GM12878 (cell line): ENCODE results near the gene FAM228A. TPM values are rescaled to one million over a fixed set of nuclear protein-coding genes. Genes with fewer than 3 reads are reported as not detected.

Experiments
- ATAC-seq: fragments of 200-7000 bp; cut with Tn5 transposase; 3 replicates; pipeline ENCODE4 v1.9.1; 2020; ENCODE audit warnings: mild to moderate bottlenecking, moderate library complexity
- BruUV-seq: library from RNA; stranded (reverse); fragments of 400-500 nt; replicated peaks from 2 replicates; lab custom pipeline; 2021; lab: Mats Ljungman, UMichigan
- CTCF ChIA-PET: fragments of 300-600 bp; sonication (Branson Sonifier 250); formaldehyde crosslinking; extraction: SDS; loops from one replicate; lab custom pipeline; 2021; ENCODE audit warnings: inconsistent platforms; lab: Yijun Ruan, JAX
- POLR2A ChIA-PET: fragments of 350-600 bp; formaldehyde crosslinking; extraction: SDS; loops from one replicate; lab custom pipeline; 2021; ENCODE audit warnings: inconsistent platforms; lab: Charles Lee
- RAD21 ChIA-PET: fragments of 300-600 bp; sonication (Branson Sonifier 250); formaldehyde crosslinking; loops from one replicate; lab custom pipeline; 2023; ENCODE audit warnings: antibody characterized with exemption; ENCODE audit not compliant: unreplicated experiment; lab: Charles Lee
- SMC1A ChIA-PET: fragments of 300-600 bp; sonication (Branson Sonifier 250); formaldehyde crosslinking; loops from one replicate; lab custom pipeline; 2023; ENCODE audit not compliant: unreplicated experiment, uncharacterized antibody; lab: Charles Lee
- DNase-seq: peaks from one replicate; pipeline ENCODE4 v3.0.0-alpha.2; 2011; ENCODE audit warnings: low read depth, low spot score
- FAIRE-seq: peaks from 3 replicates; lab custom pipeline; 2011; peaks lifted over from hg19 to GRCh38; lab: Jason Lieb, UNC
- H2AFZ ChIP-seq: 2 replicates; pipeline ENCODE4 v1.6.0; 2011; ENCODE audit warnings: low read depth, low read length, control low read depth; ENCODE audit not compliant: control insufficient read depth
- H3K27ac ChIP-seq: 2 replicates; pipeline ENCODE4 v1.5.1; 2011; ENCODE audit warnings: control low read depth; ENCODE audit not compliant: control insufficient read depth, insufficient read depth
- H3K27me3 ChIP-seq, 2 experiments: replicated peaks in 1 of 2; 2 replicates each; pipeline versions ENCODE4 v1.6.0 to v1.6.1; 2011; ENCODE audit warnings: low read length in 1 of 2; ENCODE audit not compliant: control insufficient read depth in 2 of 2, insufficient read depth in 2 of 2
- H3K36me3 ChIP-seq, 2 experiments: 2 replicates each; pipeline ENCODE4 v1.5.1; 2011; ENCODE audit warnings: low read length in 1 of 2; ENCODE audit not compliant: control insufficient read depth in 2 of 2, insufficient read depth in 2 of 2
- H3K4me1 ChIP-seq: 2 replicates; pipeline ENCODE4 v1.6.1; 2011; ENCODE audit warnings: mild to moderate bottlenecking, low read length, moderate library complexity, mixed read lengths; ENCODE audit not compliant: control insufficient read depth, insufficient read depth
- H3K4me2 ChIP-seq: 2 replicates; pipeline ENCODE4 v1.6.0; 2011; ENCODE audit warnings: control low read depth; ENCODE audit not compliant: control insufficient read depth, insufficient read depth
- H3K4me3 ChIP-seq: fragments of 200-600 bp; sonication (generic); 2 replicates; pipeline ENCODE4 v1.5.1; 2016
- H3K79me2 ChIP-seq: 2 replicates; pipeline ENCODE4 v1.6.0; 2011; ENCODE audit warnings: low read length; ENCODE audit not compliant: control insufficient read depth, insufficient read depth
- H3K9ac ChIP-seq: 2 replicates; pipeline ENCODE4 v1.8.0; 2011; ENCODE audit warnings: low read length, control low read depth, mixed read lengths; ENCODE audit not compliant: control insufficient read depth, insufficient read depth
- H3K9me3 ChIP-seq: replicated peaks from 3 replicates; pipeline ENCODE4 v1.5.1; 2011; ENCODE audit warnings: mild to moderate bottlenecking, low read length; ENCODE audit not compliant: control insufficient read depth, insufficient read depth
- H4K20me1 ChIP-seq: 2 replicates; pipeline ENCODE4 v1.6.0; 2011; ENCODE audit not compliant: control insufficient read depth, insufficient read depth
- BHLHE40 ChIP-seq, 2 experiments: fragments of 450-650 bp in 1 of 2; IDR thresholded peaks; 2 replicates each; pipeline ENCODE4 v1.6.1; 2011 to 2017; ENCODE audit warnings: low read depth in 2 of 2, borderline replicate concordance in 1 of 2, improper control_type of control experiment in 1 of 2, low read length in 1 of 2, mild to moderate bottlenecking in 1 of 2
- BRCA1 ChIP-seq: IDR thresholded peaks from 2 replicates; pipeline ENCODE4 v1.6.1; 2011; ENCODE audit warnings: low read depth, low read length, improper control_type of control experiment
- CBX5 ChIP-seq: sonication (generic); IDR thresholded peaks from 2 replicates; pipeline ENCODE4 v1.6.1; 2016; ENCODE audit warnings: low read depth, moderate library complexity, mild to moderate bottlenecking, inconsistent platforms
- EGR1 ChIP-seq, 2 experiments: IDR thresholded peaks; 1 replicate in 1 of 2; 2 replicates in 1 of 2; pipeline ENCODE4 v1.6.1; 2011 to 2012; ENCODE audit warnings: low read depth in 2 of 2, low read length in 2 of 2, borderline replicate concordance in 1 of 2, mild to moderate bottlenecking in 1 of 2, moderate library complexity in 1 of 2
- GATAD2B ChIP-seq: fragments of 450-650 bp; conservative IDR thresholded peaks from 2 replicates; pipeline ENCODE4 v1.6.1; 2017; ENCODE audit warnings: low read depth, mild to moderate bottlenecking, moderate library complexity
- IRF4 ChIP-seq: IDR thresholded peaks from 2 replicates; pipeline ENCODE4 v1.6.1; 2011; ENCODE audit warnings: low read depth, low read length
- MTA2 ChIP-seq: fragments of 450-650 bp; IDR thresholded peaks from 2 replicates; pipeline ENCODE4 v1.6.1; 2016; ENCODE audit warnings: low read depth, mild to moderate bottlenecking, moderate library complexity
- NFYA ChIP-seq: IDR thresholded peaks from 2 replicates; pipeline ENCODE4 v1.6.1; 2011; ENCODE audit warnings: low read depth, mild to moderate bottlenecking, low read length, improper control_type of control experiment, borderline replicate concordance
- PAX5 ChIP-seq: IDR thresholded peaks from 2 replicates; pipeline ENCODE4 v1.6.1; 2011; ENCODE audit warnings: low read depth, low read length, borderline replicate concordance
- RAD21 ChIP-seq: IDR thresholded peaks from 2 replicates; pipeline ENCODE4 v1.6.1; 2011; ENCODE audit warnings: mild to moderate bottlenecking, low read depth, low read length, moderate library complexity; ENCODE audit not compliant: insufficient read depth
- SMARCA5 ChIP-seq: fragments of 450-650 bp; IDR thresholded peaks from 2 replicates; pipeline ENCODE4 v1.6.1; 2017; ENCODE audit warnings: mild to moderate bottlenecking
- SPI1 ChIP-seq: IDR thresholded peaks from 2 replicates; pipeline ENCODE4 v1.6.1; 2011; ENCODE audit warnings: low read depth, mild to moderate bottlenecking, low read length, moderate library complexity, borderline replicate concordance; ENCODE audit not compliant: insufficient read depth
- SUZ12 ChIP-seq: fragments of 200-600 bp; sonication (generic); IDR thresholded peaks from one replicate; pipeline ENCODE4 v1.6.1; 2018; ENCODE audit warnings: antibody characterized with exemption, mild to moderate bottlenecking; ENCODE audit not compliant: unreplicated experiment
- YBX1 ChIP-seq: fragments of 450-650 bp; IDR thresholded peaks from 2 replicates; pipeline ENCODE4 v1.6.1; 2016; ENCODE audit warnings: antibody characterized with exemption
- YY1 ChIP-seq: IDR thresholded peaks from 2 replicates; pipeline ENCODE4 v1.6.1; 2011; ENCODE audit warnings: low read depth, mild to moderate bottlenecking, low read length
- ZBED1 ChIP-seq: IDR thresholded peaks from 2 replicates; pipeline ENCODE4 v1.6.1; 2016; ENCODE audit warnings: borderline replicate concordance
- ZNF207 ChIP-seq: fragments of 450-650 bp; IDR thresholded peaks from 2 replicates; pipeline ENCODE4 v1.6.1; 2014; ENCODE audit warnings: antibody characterized with exemption, mild to moderate bottlenecking, borderline replicate concordance
- WGBS: methylation state at CpG from one replicate; pipeline ENCODE4 v1.1.6; 2016; ENCODE audit warnings: low lambda C conversion rate; ENCODE audit not compliant: insufficient replicate concordance, insufficient coverage; ENCODE audit errors: missing lambda C conversion rate; 5-methylcytosine and 5-hydroxymethylcytosine counted together
- in situ Hi-C: fragments of 300-500 bp; cut with MboI; formaldehyde crosslinking; loops from 9 replicates; pipeline ENCODE4 v1.14.3; 2018; ENCODE audit warnings: mixed read lengths
- intact Hi-C: fragments of 100-400 bp; cut with micrococcal nuclease; formaldehyde crosslinking; loops from one replicate; pipeline ENCODE4 v1.14.2; 2022; ENCODE audit not compliant: unreplicated experiment
- polyA plus RNA-seq, 11 experiments: library from polyadenylated mRNA; depleted of rRNA in 4 of 11; unstranded in 6 of 11; stranded (reverse) in 5 of 11; fragments of >200 nt; fragmentation: Nextera tagmentation in 4 of 11; fragmentation: Illumina TruSeq in 1 of 11; extraction: Ambion mirVana in 4 of 11; extraction: Trizol in 1 of 11; gene quantifications; 1 replicate in 1 of 11; 2 replicates in 10 of 11; pipeline versions ENCODE4 v1.2.1 to v1.2.3, GENCODE V29; 2011 to 2016; ENCODE audit warnings: inconsistent platforms in 2 of 11, missing spikeins in 2 of 11, low read depth in 1 of 11
- total RNA-seq, 4 experiments: library from RNA; depleted of rRNA in 3 of 4; stranded (reverse); fragments of >200 nt in 3 of 4; fragmentation: Illumina TruSeq in 1 of 4; extraction: Trizol in 1 of 4; gene quantifications; 2 replicates each; pipeline versions ENCODE4 v1.2.1 to v1.2.3, GENCODE V29; 2013 to 2021
- TF ChIP-seq, protein P1 (sequence below): fragments of 450-650 bp; IDR thresholded peaks from 2 replicates; pipeline ENCODE4 v1.6.1; 2017; ENCODE audit warnings: antibody characterized with exemption, mild to moderate bottlenecking, moderate library complexity
- TF ChIP-seq, protein P2 (sequence below): IDR thresholded peaks from 2 replicates; pipeline ENCODE4 v1.6.1; 2012; ENCODE audit warnings: low read depth, low read length, improper control_type of control experiment

The FAM228A gene
- total and polyA plus RNA-seq, 10 of the 15 experiments (the other 5 are each of a cell fraction or from before 2014, with no cell fraction given): 0.06 TPM; not detected in 9

DNA sequence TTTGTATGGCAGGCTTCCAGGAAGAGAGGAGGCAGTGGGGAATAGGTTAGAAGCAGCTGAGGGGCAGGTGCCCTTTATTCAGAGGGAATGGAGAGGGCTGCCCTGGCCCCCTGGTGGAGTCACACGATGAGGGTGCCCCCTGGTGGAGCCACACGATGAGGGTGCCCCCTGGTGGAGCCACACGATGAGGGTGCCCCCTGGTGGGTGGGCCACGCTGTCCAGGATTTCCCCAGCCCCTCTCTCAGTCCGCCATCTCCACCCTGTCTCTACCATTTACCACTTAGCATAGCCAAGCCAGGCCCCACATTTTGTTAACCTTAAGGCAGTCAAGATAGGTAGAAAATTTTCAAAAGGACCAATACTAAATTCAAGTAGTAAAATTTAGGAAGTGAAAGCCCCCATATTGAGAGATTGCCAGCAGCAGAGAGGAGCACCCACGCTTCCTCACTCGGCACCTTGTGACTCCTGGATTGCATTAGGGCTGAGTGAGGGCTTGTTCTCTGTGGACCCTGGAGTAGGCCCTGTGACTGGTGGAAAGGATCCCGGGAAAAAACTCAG lies 10.4 kb upstream of the FAM228A start (continued):
- peak in 1 of 2 experiments; percentile 76; a peak in 2 of 3 replicates for TF ChIP-seq EGR1 (IDR thresholded peaks at IDR 0.05; ENCODE audit: borderline replicate concordance in 1 of 2, low read depth in 2 of 2, low read length in 2 of 2)
- TF ChIP-seq YBX1: no peak
- peak; percentile 25; the same call in 1 of the 2 replicates for TF ChIP-seq ZNF207
- TF ChIP-seq SPI1: peak; percentile 94
- TF ChIP-seq GATAD2B: peak; percentile 57; the same call in 1 of the 2 replicates
- TF ChIP-seq BHLHE40 (IDR thresholded peaks at IDR 0.05; ENCODE audit: borderline replicate concordance in 1 of 2, low read depth in 2 of 2, low read length in 1 of 2): 0 out of 4 replicates have a peak, but pooled peaks of 1 of the 2 experiments have one; percentile 29
- TF ChIP-seq RAD21: peak; percentile 59
- TF ChIP-seq PAX5: no peak
- TF ChIP-seq SMARCA5: peak; percentile 74
- peak; percentile 78 for TF ChIP-seq YY1
- peak; percentile 44; the same call in 1 of the 2 replicates for TF ChIP-seq IRF4
- TF ChIP-seq ZBED1: 0 out of 2 replicates have a peak, but pooled peaks have one; percentile 23
- no peak for TF ChIP-seq NFYA

DNA sequence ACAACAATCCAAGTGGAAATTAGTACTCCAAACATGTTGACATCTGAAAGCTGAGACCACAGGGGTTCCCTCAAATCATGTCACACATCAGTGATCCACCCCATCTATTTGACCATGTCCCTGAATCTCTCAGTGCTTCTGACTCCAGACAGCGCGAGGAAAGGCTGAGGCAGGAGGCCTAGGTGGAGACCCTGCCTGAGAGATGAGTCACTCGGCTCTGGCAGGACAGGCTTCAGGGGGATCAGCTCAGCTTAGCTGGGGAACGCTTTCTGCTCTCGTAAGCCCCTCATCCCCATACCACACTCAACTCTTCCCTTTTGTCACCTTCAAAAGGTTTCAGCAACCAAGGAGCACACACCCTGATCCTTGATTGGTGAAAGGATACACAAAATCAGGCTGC lies 5.8 kb upstream of the FAM228A start:
- POLR2A ChIA-PET: no interaction called here
- no peak for DNase-seq
- no peak for TF ChIP-seq SUZ12
- TF ChIP-seq BRCA1: no peak
- TF ChIP-seq, protein P1, sequence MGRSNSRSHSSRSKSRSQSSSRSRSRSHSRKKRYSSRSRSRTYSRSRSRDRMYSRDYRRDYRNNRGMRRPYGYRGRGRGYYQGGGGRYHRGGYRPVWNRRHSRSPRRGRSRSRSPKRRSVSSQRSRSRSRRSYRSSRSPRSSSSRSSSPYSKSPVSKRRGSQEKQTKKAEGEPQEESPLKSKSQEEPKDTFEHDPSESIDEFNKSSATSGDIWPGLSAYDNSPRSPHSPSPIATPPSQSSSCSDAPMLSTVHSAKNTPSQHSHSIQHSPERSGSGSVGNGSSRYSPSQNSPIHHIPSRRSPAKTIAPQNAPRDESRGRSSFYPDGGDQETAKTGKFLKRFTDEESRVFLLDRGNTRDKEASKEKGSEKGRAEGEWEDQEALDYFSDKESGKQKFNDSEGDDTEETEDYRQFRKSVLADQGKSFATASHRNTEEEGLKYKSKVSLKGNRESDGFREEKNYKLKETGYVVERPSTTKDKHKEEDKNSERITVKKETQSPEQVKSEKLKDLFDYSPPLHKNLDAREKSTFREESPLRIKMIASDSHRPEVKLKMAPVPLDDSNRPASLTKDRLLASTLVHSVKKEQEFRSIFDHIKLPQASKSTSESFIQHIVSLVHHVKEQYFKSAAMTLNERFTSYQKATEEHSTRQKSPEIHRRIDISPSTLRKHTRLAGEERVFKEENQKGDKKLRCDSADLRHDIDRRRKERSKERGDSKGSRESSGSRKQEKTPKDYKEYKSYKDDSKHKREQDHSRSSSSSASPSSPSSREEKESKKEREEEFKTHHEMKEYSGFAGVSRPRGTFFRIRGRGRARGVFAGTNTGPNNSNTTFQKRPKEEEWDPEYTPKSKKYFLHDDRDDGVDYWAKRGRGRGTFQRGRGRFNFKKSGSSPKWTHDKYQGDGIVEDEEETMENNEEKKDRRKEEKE: no peak
- TF ChIP-seq, protein P2, sequence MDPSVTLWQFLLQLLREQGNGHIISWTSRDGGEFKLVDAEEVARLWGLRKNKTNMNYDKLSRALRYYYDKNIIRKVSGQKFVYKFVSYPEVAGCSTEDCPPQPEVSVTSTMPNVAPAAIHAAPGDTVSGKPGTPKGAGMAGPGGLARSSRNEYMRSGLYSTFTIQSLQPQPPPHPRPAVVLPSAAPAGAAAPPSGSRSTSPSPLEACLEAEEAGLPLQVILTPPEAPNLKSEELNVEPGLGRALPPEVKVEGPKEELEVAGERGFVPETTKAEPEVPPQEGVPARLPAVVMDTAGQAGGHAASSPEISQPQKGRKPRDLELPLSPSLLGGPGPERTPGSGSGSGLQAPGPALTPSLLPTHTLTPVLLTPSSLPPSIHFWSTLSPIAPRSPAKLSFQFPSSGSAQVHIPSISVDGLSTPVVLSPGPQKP: no peak
- TF ChIP-seq MTA2: no peak
- no peak for TF ChIP-seq CBX5

More for the DNA sequence above, 5.8 kb upstream of the FAM228A start:
- Histone ChIP-seq H3K4me1 (0 out of 2 replicates have a peak, but pooled peaks cover 4% of the 10 kb centered on the region), H3K9ac (no peak overlapping the region), H4K20me1 (no peaks in the 10 kb centered on the region), H3K27ac (no peak overlapping the region), H3K4me3 (no peak overlapping the region), H3K4me2 (no peak overlapping the region), H3K36me3 (no peaks in the 10 kb centered on the region), H3K9me3 (no peaks in the 10 kb centered on the region), H2AFZ (no peak overlapping the region), H3K79me2 (no peaks in the 10 kb centered on the region), H3K27me3 (no peaks in the 10 kb centered on the region)
- CTCF ChIA-PET: no interaction called here
- RAD21 ChIA-PET: no interaction called here
- SMC1A ChIA-PET: no interaction called here
- in situ Hi-C loops (no loop called here), intact Hi-C loops (no loop called here)
- no TSS peak for BruUV-seq
- WGBS: 87% methylated on average over 5 of the region's 5 CpGs
- FAIRE-seq: no peak
- no peak for ATAC-seq
